Central memory CD4-positive, alpha-beta T cell (primary cell): Measurements from ENCODE around the gene ONECUT2.

ENCODE experiments used
- DNase-seq: peaks from one replicate; pipeline ENCODE4 v3.0.0; 2022

ONECUT2 gene

GRCh38 chr18:57533006-57533867, 98.1 kb downstream of the ONECUT2 start:
- DNase-seq, result no peak

GRCh38 chr18:57533868-57534510, 98.8 kb downstream of the ONECUT2 start:
- DNase-seq, result no peak

GRCh38 chr18:57534511-57534909, 99.3 kb downstream of the ONECUT2 start:
- DNase-seq, result no peak

GRCh38 chr18:57538614-57539013, 103.4 kb downstream of the ONECUT2 start:
- DNase-seq, result no peak

- DNase-seq, result no peak
These were observed 104.5 kb downstream of the ONECUT2 start for GRCh38 chr18:57539702-57540101.
